ENCODE measurements around the gene MYBBP1A. TPM values are rescaled to one million over a fixed set of nuclear protein-coding genes. Genes with fewer than 3 reads are reported as not detected.

MYBBP1A gene
- total and polyA plus RNA-seq, 9 of the 15 experiments (the other 6 are each of a cell fraction or from before 2014, with no cell fraction given), result 2.0 to 114 (median 47.2) TPM

- no peak for TF ChIP-seq CTCFL (IDR thresholded peaks at IDR 0.05; ENCODE audit: borderline replicate concordance, insufficient read depth, low read depth, low read length, poor library complexity, severe bottlenecking)
- no peak for TF ChIP-seq NFYB (IDR thresholded peaks at IDR 0.05; ENCODE audit: extremely low read depth, insufficient read length)
- 0 out of 2 replicates have a peak, but pooled peaks have one; percentile 20 for TF ChIP-seq SOX6 (IDR thresholded peaks at IDR 0.05)
- TF ChIP-seq ZNF212 (CRISPR knock-in tag; IDR thresholded peaks at IDR 0.05), result no peak
- TF ChIP-seq SIN3B (IDR thresholded peaks at IDR 0.05; ENCODE audit: low read depth), result no peak
- TF ChIP-seq ATF7 (IDR thresholded peaks at IDR 0.05), result peak; percentile 55; the same call in 1 of the 2 replicates
- TF ChIP-seq SPI1 (IDR thresholded peaks at IDR 0.05; ENCODE audit: borderline replicate concordance, low read depth, low read length), result peak; percentile 73; the same call in 1 of the 2 replicates
- no peak for TF ChIP-seq ZBTB8A (IDR thresholded peaks at IDR 0.05; ENCODE audit: partially characterized antibody)
- TF ChIP-seq PTBP1 (IDR thresholded peaks at IDR 0.05; ENCODE audit: low read depth, low read length), result no peak
- TF ChIP-seq ZNF347 (CRISPR knock-in tag; IDR thresholded peaks at IDR 0.05; ENCODE audit: low read depth), result no peak
- TF ChIP-seq PHB2 (IDR thresholded peaks at IDR 0.05; ENCODE audit: low read depth), result no peak
- TF ChIP-seq MYBL2 (IDR thresholded peaks at IDR 0.05; ENCODE audit: low read depth), result no peak
- TF ChIP-seq MYBL2 (CRISPR knock-in tag; IDR thresholded peaks at IDR 0.05; ENCODE audit: borderline replicate concordance), result no peak
- TF ChIP-seq CGGBP1 (CRISPR knock-in tag; IDR thresholded peaks at IDR 0.05), result no peak
- no peak for TF ChIP-seq RBM15 (IDR thresholded peaks at IDR 0.05; ENCODE audit: insufficient read depth, low read length)
- TF ChIP-seq ZNF146 (CRISPR knock-in tag; IDR thresholded peaks at IDR 0.05; ENCODE audit: unreplicated experiment), result no peak
- no peak for TF ChIP-seq RAD21 (CRISPR knock-in tag; conservative IDR thresholded peaks at IDR 0.05 in 1 of 2, IDR thresholded peaks at IDR 0.05 in 1 of 2)
- TF ChIP-seq CEBPG (CRISPR knock-in tag; IDR thresholded peaks at IDR 0.05), result no peak
- TF ChIP-seq CEBPG (tag; conservative IDR thresholded peaks at IDR 0.05 in 1 of 2, IDR thresholded peaks at IDR 0.05 in 1 of 2), result no peak
- no peak for TF ChIP-seq SMAD4 (CRISPR knock-in tag; conservative IDR thresholded peaks at IDR 0.05)
- no peak for TF ChIP-seq SREBF1 (IDR thresholded peaks at IDR 0.05; ENCODE audit: borderline replicate concordance, low read depth, low read length)
- TF ChIP-seq RBM14 (IDR thresholded peaks at IDR 0.05; ENCODE audit: borderline replicate concordance, insufficient read depth, low read depth, low read length), result no peak
- no peak for TF ChIP-seq CHD2 (IDR thresholded peaks at IDR 0.05; ENCODE audit: low read depth, low read length)
- TF ChIP-seq PHF8 (IDR thresholded peaks at IDR 0.05; ENCODE audit: borderline replicate concordance, low read length), result peak; percentile 93
- TF ChIP-seq ZNF12 (CRISPR knock-in tag; IDR thresholded peaks at IDR 0.05), result no peak
- TF ChIP-seq TAF9B (IDR thresholded peaks at IDR 0.05; ENCODE audit: partially characterized antibody), result peak; percentile 59
- TF ChIP-seq JUNB (CRISPR knock-in tag; conservative IDR thresholded peaks at IDR 0.05), result no peak
- no peak for TF ChIP-seq ZNF79 (CRISPR knock-in tag; IDR thresholded peaks at IDR 0.05; ENCODE audit: low read depth)
Observed at GRCh38 chr17:4554997-4555799, at the start of gene MYBBP1A (continued).

Measured in K562 (cell line).